ENCODE measurements around the gene FRG2B.
"Not testable (repeated sequence)": the region's sequence is repeated elsewhere in the genome, so short reads cannot be mapped to it uniquely, and the experiment has no call there.

- not testable (repeated sequence) for TF ChIP-seq EZH2 (IDR thresholded peaks at IDR 0.05; ENCODE audit: insufficient read depth, poor library complexity, severe bottlenecking); EZH2phosphoT487 (IDR thresholded peaks at IDR 0.05; ENCODE audit: insufficient read depth, low read depth)
Measured at GRCh38 chr10:133577037-133577436, 49.6 kb downstream of the FRG2B start.
